ENCODE data around the gene NEGR1. TPM values are rescaled to one million over a fixed set of nuclear protein-coding genes. Genes with fewer than 3 reads are reported as not detected.
"Not testable (repeated sequence)": the region's sequence is repeated elsewhere in the genome, so short reads cannot be mapped to it uniquely, and the experiment has no call there.

Gene NEGR1
- total and polyA plus RNA-seq, 10 donors = 0.07 to 1.3 (median 0.54) TPM

GRCh38 chr1:71899881-71900280 lies 382.5 kb downstream of the NEGR1 start:
- TF ChIP-seq POLR2AphosphoS5 (IDR thresholded peaks at IDR 0.05) = no peak
- TF ChIP-seq CTCF (IDR thresholded peaks at IDR 0.05 in 8 of 11, conservative IDR thresholded peaks at IDR 0.05 in 3 of 11) = no peak
- TF ChIP-seq POLR2A (IDR thresholded peaks at IDR 0.05) = no peak
- Histone ChIP-seq H3K27ac (no peak overlapping the region), H3K27me3 (replicated peaks in 1 of 7) (no peaks in the 10 kb centered on the region), H3K9me3 (peaks cover 0 to 7% (median 0%) of the 10 kb centered on the region in 8 donors), H3K4me1 (no peaks in the 10 kb centered on the region), H3K36me3 (no peaks in the 10 kb centered on the region), H3K4me3 (no peak overlapping the region)
- no peak for DNase-seq
- WGBS, 5 donors = 81 to 93% (median 91%) methylated on average over 2 of the region's 2 CpGs
- intact Hi-C loops (cut with DNase I; ENCODE audit: low total_unique reads) = no loop called here

DNA sequence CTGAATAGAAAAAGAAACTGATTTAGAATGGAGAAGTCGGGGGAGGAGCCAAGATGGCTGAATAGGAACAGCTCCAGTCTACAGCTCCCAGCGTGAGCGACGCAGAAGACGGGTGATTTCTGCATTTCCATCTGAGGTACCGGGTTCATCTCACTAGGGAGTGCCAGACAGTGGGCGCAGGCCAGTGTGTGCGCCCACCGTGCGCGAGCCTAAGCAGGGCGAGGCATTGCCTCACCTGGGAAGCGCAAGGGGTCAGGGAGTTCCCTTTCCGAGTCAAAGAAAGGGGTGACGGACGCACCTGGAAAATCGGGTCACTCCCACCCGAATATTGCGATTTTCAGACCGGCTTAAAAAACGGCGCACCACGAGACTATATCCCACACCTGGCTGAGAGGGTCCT lies 394.2 kb downstream of the NEGR1 start:
- DNase-seq; H3K4me1 ChIP-seq; H3K27ac ChIP-seq; H3K27me3 ChIP-seq (replicated peaks in 1 of 7); intact Hi-C loops (cut with DNase I; ENCODE audit: low total_unique reads); H3K36me3 ChIP-seq; H3K9me3 ChIP-seq; H3K4me3 ChIP-seq: not testable (repeated sequence)
- 92 to 95% (median 94%) methylated on average over 23 of the region's 23 CpGs for WGBS, 5 donors

DNA sequence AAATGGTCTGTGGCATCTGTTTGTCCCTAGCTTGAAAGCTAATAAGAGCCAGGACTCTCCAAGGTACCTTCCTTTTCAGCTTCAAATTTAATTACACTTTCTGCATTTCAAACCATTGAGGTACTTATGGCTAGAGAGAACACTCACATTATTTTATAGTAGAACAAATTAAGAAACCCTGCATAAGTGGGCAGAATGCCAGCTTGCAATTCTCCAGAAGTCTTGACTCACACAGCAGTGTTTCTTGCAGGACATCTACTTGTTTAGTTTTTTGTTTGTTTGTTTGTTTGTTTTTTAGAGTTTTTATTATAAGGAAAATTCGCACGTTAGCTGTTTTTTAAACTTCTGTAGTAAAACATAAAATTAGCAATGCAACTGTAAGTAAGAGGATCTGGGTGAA lies 397.2 kb downstream of the NEGR1 start:
- no peak for DNase-seq
- intact Hi-C loops (cut with DNase I; ENCODE audit: low total_unique reads) = no loop called here
- H3K9me3 ChIP-seq = peaks cover 0 to 3% (median 0%) of the 10 kb centered on the region in 8 donors
- H3K27me3 ChIP-seq (replicated peaks in 1 of 7) = no peaks in the 10 kb centered on the region
- no peaks in the 10 kb centered on the region for H3K4me1 ChIP-seq
- H3K4me3 ChIP-seq = no peak overlapping the region
- no peaks in the 10 kb centered on the region for H3K36me3 ChIP-seq
- TF ChIP-seq POLR2AphosphoS5 (IDR thresholded peaks at IDR 0.05) (no peak), CTCF (IDR thresholded peaks at IDR 0.05 in 8 of 11, conservative IDR thresholded peaks at IDR 0.05 in 3 of 11) (no peak), POLR2A (IDR thresholded peaks at IDR 0.05) (no peak)
- H3K27ac ChIP-seq = no peak overlapping the region
- 78 to 89% (median 87%) methylated on average over 2 of the region's 2 CpGs for WGBS, 5 donors

DNA sequence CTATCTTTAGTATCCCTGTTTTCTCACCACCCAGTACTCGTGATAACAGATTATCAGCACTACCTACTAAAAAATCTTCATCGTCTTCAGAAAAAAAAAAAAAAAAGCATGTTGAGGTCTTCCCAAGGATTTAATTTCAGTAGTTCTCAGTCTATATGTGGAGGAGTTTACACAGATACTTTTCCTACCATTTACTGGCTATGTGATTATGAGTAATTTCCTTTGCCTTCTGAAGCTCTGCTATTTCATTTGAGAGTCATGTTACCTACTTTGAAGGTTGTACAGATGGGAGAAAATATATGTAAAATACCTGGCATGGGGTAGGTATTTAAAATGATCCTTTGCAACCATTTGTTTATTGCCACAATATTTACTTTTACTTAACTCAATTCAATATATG lies 399.7 kb downstream of the NEGR1 start:
- 14 to 30% (median 16%) methylated on average over 2 of the region's 2 CpGs for WGBS, 5 donors
- TF ChIP-seq CTCF (IDR thresholded peaks at IDR 0.05 in 8 of 11, conservative IDR thresholded peaks at IDR 0.05 in 3 of 11) = no peak
- no peak for TF ChIP-seq POLR2AphosphoS5 (IDR thresholded peaks at IDR 0.05)
- TF ChIP-seq POLR2A (IDR thresholded peaks at IDR 0.05) = no peak
- peaks cover 0 to 3% (median 0%) of the 10 kb centered on the region in 8 donors for H3K9me3 ChIP-seq
- no peak overlapping the region for H3K4me3 ChIP-seq
- H3K36me3 ChIP-seq = no peaks in the 10 kb centered on the region
- peak overlapping the region in 1 of 8 donors; percentile 10 for H3K27ac ChIP-seq
- DNase-seq = no peak
- intact Hi-C loops (cut with DNase I; ENCODE audit: low total_unique reads) = no loop called here
- no peaks in the 10 kb centered on the region for H3K4me1 ChIP-seq
- H3K27me3 ChIP-seq (replicated peaks in 1 of 7) = no peaks in the 10 kb centered on the region

DNA sequence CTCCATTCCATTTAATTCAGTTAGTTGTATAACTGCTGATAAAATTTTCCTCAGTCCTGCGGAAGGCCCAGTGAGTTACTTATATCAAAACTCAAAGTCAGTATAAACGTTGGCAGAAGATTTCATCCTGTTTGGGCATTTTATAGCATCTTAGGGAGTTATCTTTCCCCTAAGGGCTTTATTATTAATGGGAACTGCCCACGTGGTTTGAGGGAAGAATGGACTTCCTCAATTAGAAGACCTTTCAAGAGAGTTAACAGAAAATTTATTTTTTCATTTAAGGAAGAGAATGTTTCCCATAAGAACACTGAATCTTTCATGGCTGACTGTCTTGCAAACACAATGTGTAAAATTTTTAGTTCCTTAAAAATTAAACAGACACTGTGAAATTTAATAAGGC lies 400.1 kb downstream of the NEGR1 start:
- H3K4me1 ChIP-seq = no peaks in the 10 kb centered on the region
- H3K27me3 ChIP-seq (replicated peaks in 1 of 7) = no peaks in the 10 kb centered on the region
- peak overlapping the region in 2 of 8 donors; percentile 10 to 28 for H3K27ac ChIP-seq
- no peaks in the 10 kb centered on the region for H3K36me3 ChIP-seq
- no peaks in the 10 kb centered on the region for H3K9me3 ChIP-seq
- 8 to 19% (median 13%) methylated on average over 3 of the region's 3 CpGs for WGBS, 5 donors
- no peak for DNase-seq
- intact Hi-C loops (cut with DNase I; ENCODE audit: low total_unique reads) = no loop called here
- TF ChIP-seq POLR2A (IDR thresholded peaks at IDR 0.05) = no peak
- TF ChIP-seq CTCF (IDR thresholded peaks at IDR 0.05 in 8 of 11, conservative IDR thresholded peaks at IDR 0.05 in 3 of 11) = no peak
- TF ChIP-seq POLR2AphosphoS5 (IDR thresholded peaks at IDR 0.05) = no peak
- H3K4me3 ChIP-seq = no peak overlapping the region
